ENCODE results near the gene RBPJ. TPM values are rescaled to one million over a fixed set of nuclear protein-coding genes. Genes with fewer than 3 reads are reported as not detected.

The RBPJ gene
- polyA plus RNA-seq, 1 donor from 2014 or later = 89.8 TPM

GRCh38 chr4:26331380-26331950 lies 10.7 kb downstream of the RBPJ start (continued):
- no peak for TF ChIP-seq TAF1 (IDR thresholded peaks at IDR 0.05; ENCODE audit: low read depth)

- H3K79me2 ChIP-seq (replicated peaks; ENCODE audit: insufficient read depth, low read length) = peaks cover 96% of the 10 kb centered on the region
- no peak overlapping the region for H3K9ac ChIP-seq (ENCODE audit: low read length)
- no peak overlapping the region for H2AFZ ChIP-seq (ENCODE audit: low read depth, low read length)
- no peaks in the 10 kb centered on the region for H3K36me3 ChIP-seq (ENCODE audit: insufficient read depth, low read length)
- no peaks in the 10 kb centered on the region for H3K9me2 ChIP-seq (ENCODE audit: insufficient read depth, low read length)
- no peak for TF ChIP-seq EP300 (conservative IDR thresholded peaks at IDR 0.05; ENCODE audit: poor library complexity, severe bottlenecking)
- TF ChIP-seq SMC3 (conservative IDR thresholded peaks at IDR 0.05; ENCODE audit: poor library complexity) = no peak
- no peak for TF ChIP-seq POLR2AphosphoS5 (IDR thresholded peaks at IDR 0.05)
- TF ChIP-seq RAD21 (conservative IDR thresholded peaks at IDR 0.05) = no peak
- TF ChIP-seq REST (IDR thresholded peaks at IDR 0.05; ENCODE audit: borderline replicate concordance) = no peak
- no peak for TF ChIP-seq CTCF (IDR thresholded peaks at IDR 0.05; ENCODE audit: poor library complexity, severe bottlenecking)
- no peak for TF ChIP-seq TAF1 (IDR thresholded peaks at IDR 0.05; ENCODE audit: low read depth)
- TF ChIP-seq EZH2 (IDR thresholded peaks at IDR 0.05; ENCODE audit: borderline replicate concordance, insufficient read depth, low read length, poor library complexity, severe bottlenecking) = no peak
- no peak for TF ChIP-seq MXI1 (conservative IDR thresholded peaks at IDR 0.05; ENCODE audit: poor library complexity, severe bottlenecking)
- no peaks in the 10 kb centered on the region for H3F3A ChIP-seq (ENCODE audit: insufficient read depth, low read length, poor library complexity, severe bottlenecking)
- H3K4me2 ChIP-seq (ENCODE audit: low read length) = no peak overlapping the region
- no peaks in the 10 kb centered on the region for H3K27me3 ChIP-seq (ENCODE audit: insufficient read depth, low read depth, low read length)
- no peak overlapping the region for H3K4me3 ChIP-seq (ENCODE audit: low read length)
- no peak overlapping the region for H3K27ac ChIP-seq (ENCODE audit: low read length)
- no peaks in the 10 kb centered on the region for H4K20me1 ChIP-seq (ENCODE audit: insufficient read depth)
- no peaks in the 10 kb centered on the region for H3K9me3 ChIP-seq (ENCODE audit: low read length)
Observed at GRCh38 chr4:26334366-26334765, 13.6 kb downstream of the RBPJ start.

GRCh38 chr4:26337612-26338011 lies 16.8 kb downstream of the RBPJ start:
- Histone ChIP-seq H3K4me3 (ENCODE audit: low read length) (no peak overlapping the region), H3K9ac (ENCODE audit: low read length) (no peak overlapping the region), H3K9me3 (ENCODE audit: low read length) (no peaks in the 10 kb centered on the region), H3K9me2 (ENCODE audit: insufficient read depth, low read length) (no peaks in the 10 kb centered on the region), H3K27ac (ENCODE audit: low read length) (no peak overlapping the region), H2AFZ (ENCODE audit: low read depth, low read length) (no peak overlapping the region), H3K36me3 (ENCODE audit: insufficient read depth, low read length) (no peaks in the 10 kb centered on the region), H3K27me3 (ENCODE audit: insufficient read depth, low read depth, low read length) (no peaks in the 10 kb centered on the region), H3K79me2 (replicated peaks; ENCODE audit: insufficient read depth, low read length) (peaks cover 78% of the 10 kb centered on the region), H3F3A (ENCODE audit: insufficient read depth, low read length, poor library complexity, severe bottlenecking) (no peaks in the 10 kb centered on the region), H4K20me1 (ENCODE audit: insufficient read depth) (no peaks in the 10 kb centered on the region), H3K4me2 (ENCODE audit: low read length) (no peak overlapping the region)
- TF ChIP-seq SMC3 (conservative IDR thresholded peaks at IDR 0.05; ENCODE audit: poor library complexity) = no peak
- TF ChIP-seq RAD21 (conservative IDR thresholded peaks at IDR 0.05) = no peak
- no peak for TF ChIP-seq MXI1 (conservative IDR thresholded peaks at IDR 0.05; ENCODE audit: poor library complexity, severe bottlenecking)
- TF ChIP-seq EZH2 (IDR thresholded peaks at IDR 0.05; ENCODE audit: borderline replicate concordance, insufficient read depth, low read length, poor library complexity, severe bottlenecking) = no peak
- no peak for TF ChIP-seq REST (IDR thresholded peaks at IDR 0.05; ENCODE audit: borderline replicate concordance)
- no peak for TF ChIP-seq CTCF (IDR thresholded peaks at IDR 0.05; ENCODE audit: poor library complexity, severe bottlenecking)

Measured in neural cell (in vitro differentiated cells).